AG04450 (cell line): Measurements from ENCODE around the gene TRPM4. TPM values are rescaled to one million over a fixed set of nuclear protein-coding genes. Genes with fewer than 3 reads are reported as not detected.

Source experiments
- CTCF ChIA-PET: fragments of 300-600, 350-600 bp; formaldehyde crosslinking; extraction: SDS; loops from one replicate; lab custom pipeline; 2022; ENCODE audit warnings: antibody characterized with exemption, inconsistent platforms; lab: Charles Lee
- POLR2A ChIA-PET: fragments of 350-600 bp; formaldehyde crosslinking; extraction: SDS; loops from one replicate; lab custom pipeline; 2021; ENCODE audit warnings: antibody characterized with exemption, inconsistent platforms; lab: Yijun Ruan, JAX
- DNase-seq: peaks from one replicate; pipeline ENCODE4 v3.0.0-alpha.2; 2011; ENCODE audit warnings: low read depth, low spot score
- H3K27ac ChIP-seq: one replicate; pipeline ENCODE4 v1.5.1; 2012; ENCODE audit warnings: low read depth, low read length, control low read depth
- H3K27me3 ChIP-seq: one replicate; pipeline ENCODE4 v1.6.0; 2012; ENCODE audit warnings: low read length; ENCODE audit not compliant: control insufficient read depth, insufficient read depth
- H3K4me3 ChIP-seq: 2 replicates; pipeline ENCODE4 v1.5.1; 2011; ENCODE audit warnings: mild to moderate bottlenecking, low read depth, low read length, control low read depth
- H3K9me3 ChIP-seq: 2 replicates; pipeline ENCODE4 v1.5.1; 2012; ENCODE audit warnings: low read length; ENCODE audit not compliant: control insufficient read depth, insufficient read depth
- polyA plus RNA-seq: library from polyadenylated mRNA; depleted of rRNA; stranded (reverse); fragments of >200 nt; gene quantifications from 2 replicates; pipeline ENCODE4 v1.2.3, GENCODE V29; 2011
- TF ChIP-seq, protein P1 (sequence below): IDR thresholded peaks from 2 replicates; pipeline ENCODE4 v1.5.1; 2011; ENCODE audit warnings: low read depth, low read length, control low read depth, inconsistent platforms

Gene TRPM4
- polyA plus RNA-seq, 1 experiment: 4.3 TPM

DNA sequence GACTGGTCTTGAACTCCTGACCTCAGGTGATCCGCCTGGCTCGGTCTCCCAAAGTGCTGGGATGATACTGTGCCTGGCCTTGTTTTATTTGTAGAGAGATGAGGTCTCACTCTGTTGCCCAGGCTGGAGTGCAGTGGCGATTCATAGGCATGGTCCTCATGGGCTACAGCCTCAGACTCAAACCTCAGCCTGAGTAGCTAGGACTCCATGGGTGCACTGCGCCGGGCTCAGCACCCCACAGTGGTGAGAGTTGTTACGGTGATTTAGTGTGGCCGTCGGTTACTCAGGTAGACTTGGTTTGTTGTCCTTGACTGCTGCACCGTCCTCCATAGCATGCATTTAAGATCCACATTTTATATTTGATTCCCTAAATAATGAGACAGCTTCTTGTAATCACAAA, 86.7 kb downstream of the TRPM4 start:
- Histone ChIP-seq H3K9me3 (no peaks in the 10 kb centered on the region; the same call in 1 of the 2 replicates), H3K4me3 (no peak overlapping the region), H3K27ac (no peak overlapping the region), H3K27me3 (peaks cover 11% of the 10 kb centered on the region)
- ChIA-PET POLR2A (interaction anchor here (0.7 kb wide), 2 partner anchors 10 to 482 kb away, joined by 5 to 6 read pairs; no protein-coding TSS in a partner anchor), CTCF (interaction anchor here (0.7 kb wide), 1 partner anchor 131 kb away, joined by 4 read pairs; no protein-coding TSS in a partner anchor)
- DNase-seq: no peak
- TF ChIP-seq, protein P1, sequence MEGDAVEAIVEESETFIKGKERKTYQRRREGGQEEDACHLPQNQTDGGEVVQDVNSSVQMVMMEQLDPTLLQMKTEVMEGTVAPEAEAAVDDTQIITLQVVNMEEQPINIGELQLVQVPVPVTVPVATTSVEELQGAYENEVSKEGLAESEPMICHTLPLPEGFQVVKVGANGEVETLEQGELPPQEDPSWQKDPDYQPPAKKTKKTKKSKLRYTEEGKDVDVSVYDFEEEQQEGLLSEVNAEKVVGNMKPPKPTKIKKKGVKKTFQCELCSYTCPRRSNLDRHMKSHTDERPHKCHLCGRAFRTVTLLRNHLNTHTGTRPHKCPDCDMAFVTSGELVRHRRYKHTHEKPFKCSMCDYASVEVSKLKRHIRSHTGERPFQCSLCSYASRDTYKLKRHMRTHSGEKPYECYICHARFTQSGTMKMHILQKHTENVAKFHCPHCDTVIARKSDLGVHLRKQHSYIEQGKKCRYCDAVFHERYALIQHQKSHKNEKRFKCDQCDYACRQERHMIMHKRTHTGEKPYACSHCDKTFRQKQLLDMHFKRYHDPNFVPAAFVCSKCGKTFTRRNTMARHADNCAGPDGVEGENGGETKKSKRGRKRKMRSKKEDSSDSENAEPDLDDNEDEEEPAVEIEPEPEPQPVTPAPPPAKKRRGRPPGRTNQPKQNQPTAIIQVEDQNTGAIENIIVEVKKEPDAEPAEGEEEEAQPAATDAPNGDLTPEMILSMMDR: no peak

DNA sequence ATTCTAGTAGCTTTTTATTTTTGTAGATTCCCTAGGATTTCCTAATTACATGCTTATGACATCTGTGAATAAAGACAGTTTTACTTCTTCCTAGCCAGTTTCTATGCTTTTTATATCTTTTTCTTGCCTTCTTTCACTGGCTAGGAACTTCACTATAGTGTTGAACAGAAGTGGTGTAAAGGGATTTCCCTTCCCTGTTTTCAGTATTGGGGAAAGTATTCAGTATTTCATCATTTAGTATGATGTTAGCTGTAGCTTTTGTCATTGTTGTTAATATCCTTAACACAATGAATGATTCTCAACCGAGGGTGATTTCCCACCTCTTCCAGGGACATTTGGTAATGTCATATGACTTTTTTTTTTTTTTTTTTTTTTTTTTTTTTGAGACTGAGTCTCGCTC, 90.1 kb downstream of the TRPM4 start:
- Histone ChIP-seq H3K4me3 (no peak overlapping the region), H3K27ac (no peak overlapping the region), H3K27me3 (peaks cover 18% of the 10 kb centered on the region), H3K9me3 (no peaks in the 10 kb centered on the region; the same call in 1 of the 2 replicates)
- ChIA-PET POLR2A (interaction anchor here (0.7 kb wide), 1 partner anchor 333 kb away, joined by 8 read pairs; the partner anchor contains the start of gene NOSIP), CTCF (interaction anchor here (1.2 kb wide), 1 partner anchor 49 kb away, joined by 3 read pairs; no protein-coding TSS in a partner anchor)
- no peak for DNase-seq
- TF ChIP-seq, protein P1: no peak

DNA sequence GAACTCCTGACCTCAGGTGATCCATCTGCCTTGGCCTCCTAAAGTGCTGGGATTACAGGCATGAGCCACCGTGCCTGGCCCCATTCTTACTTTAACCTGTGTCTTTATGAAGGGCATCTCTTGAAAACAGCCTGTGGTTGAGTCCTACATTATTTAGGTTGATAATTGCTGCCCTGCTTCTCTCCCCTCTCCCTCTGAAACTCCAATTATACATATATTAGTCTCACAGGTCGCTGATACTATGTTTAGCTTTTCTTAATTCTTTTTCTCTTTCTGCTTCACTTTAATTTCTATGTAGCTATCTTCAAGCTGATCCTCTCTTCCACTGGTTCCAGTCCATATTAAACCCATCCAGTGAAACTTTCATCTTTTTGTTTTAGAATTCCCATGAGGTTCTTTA, 92.3 kb downstream of the TRPM4 start:
- H3K4me3 ChIP-seq: no peak overlapping the region
- no peaks in the 10 kb centered on the region; the same call in 1 of the 2 replicates for H3K9me3 ChIP-seq
- ChIA-PET CTCF (interaction anchor here (1.0 to 1.6 kb wide), 2 partner anchors 24 to 51 kb away, joined by 4 to 6 read pairs; no protein-coding TSS in a partner anchor), POLR2A (no interaction called here)
- H3K27me3 ChIP-seq: peaks cover 12% of the 10 kb centered on the region
- no peak overlapping the region for H3K27ac ChIP-seq
- TF ChIP-seq, protein P1: no peak
- DNase-seq: no peak

DNA sequence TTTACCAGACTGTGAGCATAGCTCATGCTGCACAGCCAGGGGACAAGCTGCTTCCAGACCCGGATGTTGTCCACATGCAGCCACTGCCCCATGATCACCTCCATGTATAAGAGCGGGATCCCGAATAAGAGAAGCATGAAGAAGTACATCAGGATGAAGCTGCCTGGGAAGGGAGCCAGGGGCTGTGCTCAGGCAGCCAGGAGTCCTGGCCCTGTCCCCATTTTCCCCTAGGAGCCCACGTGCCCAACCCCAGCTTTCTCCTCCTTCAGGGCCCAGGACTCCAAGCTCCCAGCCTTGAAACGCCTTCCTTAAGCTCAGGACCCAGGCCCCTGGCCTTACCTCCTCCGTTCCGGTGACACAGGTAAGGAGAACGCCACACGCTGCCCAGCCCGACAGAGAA, 98.1 kb downstream of the TRPM4 start:
- DNase-seq: no peak
- Histone ChIP-seq H3K9me3 (peaks cover 9% of the 10 kb centered on the region; the same call in 1 of the 2 replicates), H3K27ac (no peak overlapping the region), H3K4me3 (no peak overlapping the region), H3K27me3 (peaks cover 18% of the 10 kb centered on the region)
- TF ChIP-seq, protein P1: no peak
- POLR2A ChIA-PET: no interaction called here
- CTCF ChIA-PET: no interaction called here

DNA sequence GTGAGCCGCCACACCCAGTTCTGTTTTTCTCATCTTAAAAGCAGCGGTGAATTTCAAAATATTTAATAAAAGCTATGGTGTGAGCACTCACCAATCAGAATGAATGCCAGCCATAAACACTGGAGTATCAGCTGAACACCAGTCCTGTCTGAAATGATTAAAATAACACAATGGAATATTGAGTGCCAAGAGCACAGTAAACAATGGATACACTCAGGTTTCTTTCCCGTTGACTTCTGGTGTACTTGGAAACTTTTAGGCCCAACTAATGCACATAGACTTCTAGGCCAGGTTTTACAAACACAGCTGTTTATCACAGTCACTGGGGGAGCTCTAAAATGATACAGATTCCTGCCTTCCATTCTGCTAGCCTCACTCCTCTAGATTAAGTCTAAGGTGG, 99.1 kb downstream of the TRPM4 start:
- H3K27me3 ChIP-seq: peaks cover 15% of the 10 kb centered on the region
- no peak for DNase-seq
- ChIA-PET CTCF (no interaction called here), POLR2A (interaction anchor here (0.8 kb wide), 1 partner anchor 30 kb away, joined by 3 read pairs; no protein-coding TSS in a partner anchor)
- H3K4me3 ChIP-seq: no peak overlapping the region
- TF ChIP-seq, protein P1: no peak
- H3K27ac ChIP-seq: no peak overlapping the region
- peaks cover 9% of the 10 kb centered on the region; the same call in 1 of the 2 replicates for H3K9me3 ChIP-seq
